HG03095 (cell line): Measurements from ENCODE around the gene CFL1.
"Not testable (repeated sequence)": the region's sequence is repeated elsewhere in the genome, so short reads cannot be mapped to it uniquely, and the experiment has no call there.

Experiments used
- ATAC-seq: cut with Tn5 transposase; IDR thresholded peaks from one replicate; pipeline ENCODE4 v1.9.1; 2021; ENCODE audit warnings: moderate library complexity; ENCODE audit not compliant: unreplicated experiment

CFL1 gene

DNA sequence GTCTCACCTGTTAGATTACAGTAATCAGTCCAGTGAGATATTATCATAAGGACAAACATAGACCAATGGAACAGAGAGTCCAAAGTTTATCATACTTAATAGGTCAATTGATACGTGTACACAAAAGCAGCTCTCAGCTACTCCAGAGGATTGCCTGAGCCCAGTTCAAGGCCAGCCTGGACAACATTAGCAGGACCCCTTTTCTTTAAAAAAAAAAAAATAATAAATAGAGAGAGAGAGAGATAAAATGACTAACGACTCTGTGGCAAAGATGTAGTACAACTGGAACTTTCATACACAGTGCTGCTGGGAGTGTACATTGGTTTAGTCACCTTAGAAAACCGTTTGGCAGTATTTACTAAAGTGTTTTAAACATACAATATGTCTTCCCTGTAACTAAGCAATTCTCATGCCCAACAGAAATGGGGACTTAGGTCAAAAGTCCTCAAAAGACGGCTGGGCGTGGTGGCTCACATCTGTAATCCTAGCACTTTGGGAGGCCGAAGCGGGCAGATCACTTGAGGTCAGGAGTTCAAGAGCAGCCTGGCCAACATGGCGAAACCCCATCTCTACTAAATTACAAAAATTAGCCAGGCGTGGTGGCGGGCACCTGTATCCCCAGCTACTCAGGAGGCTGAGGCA is 13.6 kb downstream of the CFL1 start:
- no peak for ATAC-seq

DNA sequence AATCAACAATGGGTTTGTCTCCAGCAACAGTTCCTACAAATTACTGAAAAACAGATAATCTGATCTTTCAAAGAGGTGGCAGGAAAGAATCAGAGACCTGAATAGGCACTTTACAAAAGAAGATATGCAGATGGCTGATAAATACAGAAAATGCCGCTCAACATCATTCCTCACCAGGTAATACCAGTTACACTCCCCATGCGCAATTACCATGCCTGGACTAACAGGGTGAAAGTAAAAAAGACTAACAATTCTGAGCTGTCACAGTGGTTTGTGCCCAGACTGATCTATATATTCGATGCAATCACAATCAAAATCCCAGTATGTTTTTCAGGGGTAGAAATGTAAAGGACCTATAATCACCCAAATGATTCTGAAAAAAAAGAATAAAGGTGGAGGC is 14.2 kb downstream of the CFL1 start:
- ATAC-seq = no peak

DNA sequence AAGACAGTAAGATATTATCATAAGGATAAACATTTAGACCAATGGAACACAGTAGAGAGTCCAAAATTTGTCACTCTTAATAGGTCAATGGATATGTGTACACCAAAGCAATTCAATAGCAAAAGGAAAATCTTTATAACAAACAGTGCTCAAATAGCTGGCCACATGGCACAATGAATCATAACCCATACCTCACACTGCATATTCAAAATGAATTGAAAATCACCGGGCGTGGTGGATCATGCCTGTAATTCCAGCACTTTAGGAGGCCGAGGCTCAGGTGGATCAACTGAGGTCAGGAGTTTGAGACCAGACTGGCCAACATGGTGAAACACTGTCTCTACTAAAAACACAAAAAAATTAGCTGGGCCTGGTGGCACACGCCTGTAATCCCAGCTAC is 15.8 kb downstream of the CFL1 start:
- no peak for ATAC-seq

DNA sequence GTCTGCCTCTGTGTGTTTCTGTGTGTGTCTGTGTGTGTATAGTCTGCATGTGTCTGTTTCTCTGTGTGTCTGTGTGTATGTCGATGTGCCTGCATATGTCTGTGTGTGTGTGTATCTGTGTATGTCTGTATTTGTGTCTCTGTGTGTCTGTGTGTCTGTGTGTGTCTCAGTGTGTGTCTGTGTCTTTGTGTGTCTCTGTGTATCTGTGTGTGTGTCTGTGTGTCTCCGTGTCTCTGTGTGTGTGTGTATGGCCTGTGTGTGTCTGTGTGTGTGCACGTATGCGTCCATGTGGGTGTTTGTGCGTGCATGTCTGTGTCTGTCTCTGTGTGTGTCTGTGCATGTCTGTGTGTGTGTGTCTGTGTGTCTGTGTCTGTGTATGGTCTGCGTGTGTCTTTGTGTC is 23.8 kb downstream of the CFL1 start:
- ATAC-seq = no peak

DNA sequence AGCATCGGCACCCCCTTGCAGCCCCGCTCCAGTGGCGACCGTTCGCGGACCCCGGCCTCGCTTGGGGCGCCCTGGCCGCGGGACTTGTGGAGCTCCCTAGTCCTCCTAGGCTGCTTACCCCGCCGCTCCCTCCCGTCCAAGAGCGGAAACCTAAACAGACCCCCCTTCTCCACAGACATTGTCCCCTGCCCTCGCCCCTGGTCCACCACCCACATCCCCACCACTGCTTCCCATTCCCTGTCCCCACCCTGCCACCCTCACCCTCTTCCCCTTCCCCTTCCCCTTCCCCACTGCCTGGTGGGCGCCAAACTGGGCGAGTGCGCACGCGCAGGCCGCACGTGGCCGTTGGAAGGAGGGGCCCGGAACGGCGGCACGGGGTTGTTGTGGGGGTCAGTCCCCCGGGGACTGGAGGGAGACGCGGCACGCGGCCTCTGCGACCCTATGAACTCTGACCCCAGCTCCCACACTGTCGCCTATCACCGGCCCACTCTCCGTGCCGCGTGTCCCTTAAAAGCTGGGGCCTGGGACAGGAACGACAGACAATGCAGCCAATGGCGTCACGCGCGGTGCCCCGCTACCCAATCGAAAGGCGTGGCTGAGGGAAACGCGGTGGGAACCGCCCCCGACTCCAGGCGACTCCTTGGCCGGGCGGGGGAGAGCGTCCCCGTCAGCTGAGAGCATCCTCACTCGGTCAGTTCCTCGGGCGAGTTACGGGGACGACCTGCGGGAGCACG is 24.5 kb downstream of the CFL1 start, which contains the start of gene SNX32:
SNX32 (plus strand) TSS at position 667 of the 734 bp plus-strand sequence. CDS start 103 bp downstream, outside the sequence.
- ATAC-seq = peak; percentile 85

DNA sequence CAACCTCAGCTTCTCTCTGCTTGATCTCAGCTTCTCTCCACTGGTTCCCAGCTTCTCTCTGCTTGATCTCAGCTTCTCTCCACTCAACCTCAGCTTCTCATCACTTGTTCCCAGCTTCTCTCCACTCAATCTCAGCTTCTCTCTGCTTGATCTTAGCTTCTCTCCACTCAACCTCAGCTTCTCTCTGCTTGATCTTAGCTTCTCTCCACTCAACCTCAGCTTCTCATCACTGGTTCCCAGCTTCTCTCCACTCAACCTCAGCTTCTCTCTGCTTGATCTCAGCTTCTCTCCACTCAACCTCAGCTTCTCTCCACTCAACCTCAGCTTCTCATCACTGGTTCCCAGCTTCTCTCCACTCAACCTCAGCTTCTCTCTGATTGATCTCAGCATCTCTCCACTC is 25.7 kb downstream of the CFL1 start:
- not testable (repeated sequence) for ATAC-seq

DNA sequence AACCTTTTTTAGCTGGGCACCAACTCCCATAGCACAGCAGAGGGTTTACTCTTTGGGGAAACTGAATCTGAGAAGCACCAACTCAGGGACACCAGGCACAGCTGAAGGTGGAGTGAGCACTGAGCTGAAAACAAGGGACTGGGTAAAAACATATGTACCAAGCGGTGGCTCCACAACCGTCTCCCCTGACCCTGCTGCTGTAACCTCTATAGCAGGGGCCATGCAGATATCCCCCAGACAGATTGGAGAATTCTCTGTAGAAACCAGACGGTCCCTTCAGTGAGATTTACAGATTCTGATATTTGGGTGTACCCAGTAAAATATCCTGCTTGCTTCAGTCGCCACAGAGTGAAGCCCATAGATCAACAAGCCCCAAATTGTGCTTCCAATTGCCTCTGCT is 28.5 kb downstream of the CFL1 start:
- no peak for ATAC-seq

DNA sequence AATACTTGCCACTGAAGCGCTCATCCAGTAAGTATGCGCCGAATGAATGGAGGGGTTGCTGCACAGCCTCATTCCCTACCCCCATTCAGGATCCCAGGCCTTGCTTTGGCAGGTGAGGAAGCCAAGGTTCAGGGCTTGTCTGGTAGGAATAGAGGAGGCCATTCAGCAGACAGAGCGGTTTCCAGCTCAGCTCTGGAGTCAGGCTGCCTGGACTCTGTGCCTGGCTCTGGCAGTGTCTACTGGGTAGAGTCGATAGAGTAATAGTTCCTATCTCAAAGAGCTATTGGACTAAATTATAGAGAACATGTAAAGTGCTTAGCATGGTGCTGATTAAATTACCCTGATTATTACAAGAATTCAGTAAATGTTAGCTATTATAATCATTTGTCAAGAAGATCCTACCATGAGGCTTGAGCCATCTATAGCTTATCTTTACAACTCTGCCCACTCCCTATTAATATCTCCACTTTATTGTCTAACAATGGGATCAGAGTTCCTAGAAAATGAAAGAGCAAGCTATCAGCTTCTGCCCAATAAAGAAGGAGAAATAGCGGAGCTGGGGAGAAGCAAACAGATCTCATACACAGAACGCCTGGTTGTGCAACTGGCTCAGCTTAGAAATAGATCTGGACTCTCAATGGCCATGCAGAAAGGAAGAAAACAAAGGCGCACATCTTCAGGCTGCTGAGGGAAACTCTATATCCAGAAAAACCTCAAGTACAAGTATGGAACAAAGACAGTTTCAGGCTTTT is 30.8 kb downstream of the CFL1 start:
- ATAC-seq = no peak

DNA sequence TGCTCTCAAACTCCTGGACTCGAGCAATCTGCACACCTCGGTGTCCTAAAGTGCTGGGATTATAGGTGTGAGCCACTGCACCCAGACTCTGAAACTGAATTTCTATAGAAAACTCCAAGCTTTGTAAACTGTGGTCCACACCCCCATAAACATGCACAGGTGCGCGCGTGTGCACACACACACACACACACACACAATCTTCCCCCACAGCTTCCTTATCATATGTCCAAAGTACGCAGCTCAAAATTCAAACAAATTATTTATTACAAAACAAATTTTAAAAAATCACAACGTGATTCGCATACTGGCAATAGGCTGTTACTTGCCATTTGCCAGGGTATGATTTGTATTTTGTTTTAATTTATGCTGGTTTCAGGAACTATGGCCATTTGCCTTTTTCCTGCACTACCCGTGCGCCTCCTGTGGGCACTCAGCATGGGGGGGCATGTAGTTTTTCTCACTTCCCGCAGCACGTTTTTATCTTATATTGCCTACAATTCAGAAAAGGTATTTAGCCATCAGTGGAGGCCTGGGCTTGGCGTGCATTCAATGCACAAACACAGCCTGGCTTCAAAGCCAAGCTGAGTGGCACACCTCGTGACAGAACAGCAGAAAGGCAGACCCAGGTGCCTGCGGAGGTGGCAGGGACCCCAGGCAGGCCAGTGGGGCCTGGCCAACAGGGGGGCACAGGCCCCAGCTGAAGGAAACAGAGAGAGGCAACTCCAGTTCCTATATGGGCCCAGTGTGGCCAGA is 35.0 kb downstream of the CFL1 start:
- no peak for ATAC-seq

DNA sequence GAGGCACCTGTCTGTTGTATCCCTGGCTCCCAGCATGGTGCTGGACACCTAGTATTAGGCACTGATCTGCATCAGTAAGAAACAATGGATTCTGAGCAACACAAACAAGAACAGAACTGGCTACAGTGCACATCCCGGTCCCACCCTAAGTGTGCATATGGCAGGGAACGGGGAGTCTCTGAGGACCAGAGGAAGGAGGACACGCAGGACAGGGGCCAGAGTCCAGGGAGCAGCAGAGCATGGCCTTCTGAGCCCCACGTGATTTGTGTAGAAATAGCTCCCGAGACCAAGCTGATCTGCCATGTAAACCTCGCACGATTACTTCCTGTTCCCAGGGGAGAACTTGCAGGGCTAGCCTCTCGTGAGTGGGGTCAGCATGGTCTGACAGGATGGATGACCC is 36.9 kb downstream of the CFL1 start:
- no peak for ATAC-seq

DNA sequence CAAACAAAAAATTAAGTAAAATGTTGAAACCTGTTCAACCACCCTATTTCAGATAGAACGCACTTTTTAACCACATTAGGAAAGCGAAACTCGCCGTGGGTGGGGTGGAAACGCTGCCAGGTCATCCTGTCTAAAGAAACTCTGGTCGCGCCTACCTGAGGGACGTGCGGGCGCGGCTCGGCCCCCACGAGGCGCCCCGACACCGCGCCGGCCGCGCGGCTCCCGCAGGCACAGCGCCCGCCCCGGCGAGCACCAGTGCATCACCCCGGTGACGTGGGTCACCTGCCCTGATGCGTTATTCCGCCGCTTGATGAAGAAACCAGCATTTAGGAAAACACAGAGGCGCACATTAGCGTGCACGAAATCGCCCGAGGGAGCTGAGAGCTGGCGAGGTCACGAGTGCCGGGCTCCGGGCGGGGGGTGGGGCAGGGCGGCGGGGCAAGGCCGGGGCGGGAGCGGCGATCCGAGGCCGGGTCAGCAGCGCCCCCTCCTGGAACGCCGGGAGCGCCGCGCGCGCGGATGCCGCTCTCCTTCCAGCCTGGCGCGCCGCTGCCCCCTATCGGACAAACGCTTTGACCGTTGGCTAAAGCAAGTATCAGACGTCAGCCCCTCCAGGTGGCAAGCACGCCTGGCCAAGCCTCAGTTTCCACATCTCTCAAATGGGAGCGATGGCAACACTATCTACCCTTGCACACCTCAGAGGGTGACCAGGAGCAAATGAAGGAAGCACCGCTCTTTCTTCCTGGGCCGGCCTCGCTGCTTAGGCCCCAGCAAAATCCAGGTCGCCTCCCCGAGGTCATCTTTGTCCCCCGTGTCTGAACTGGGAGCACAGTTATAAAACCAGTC is 39.9 kb downstream of the CFL1 start:
- no peak for ATAC-seq

DNA sequence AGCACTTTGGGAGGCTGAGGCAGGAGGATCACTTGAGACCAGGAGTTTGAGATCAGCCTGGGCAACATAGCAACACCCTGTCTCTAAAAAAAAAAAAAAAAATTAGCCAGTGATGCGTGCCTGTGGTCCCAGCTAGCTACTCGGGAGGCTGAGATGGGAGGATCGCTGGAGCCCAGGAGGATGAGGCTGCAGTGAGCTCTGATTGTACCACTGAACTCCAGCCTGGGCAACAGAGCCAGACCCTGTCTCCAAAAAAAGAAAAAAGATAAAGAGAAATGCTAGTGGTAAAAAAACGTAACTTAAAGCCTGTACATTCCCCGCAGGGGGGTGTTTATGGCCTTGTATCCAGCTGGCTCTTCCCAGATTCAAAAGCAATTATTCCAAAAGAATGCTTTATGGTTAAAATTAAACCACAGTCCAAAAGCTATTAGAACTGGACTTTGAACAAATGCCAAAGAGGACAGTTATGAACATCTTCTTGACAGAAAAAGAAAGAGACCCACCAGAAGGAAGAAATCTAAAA is 40.6 kb downstream of the CFL1 start:
- no peak for ATAC-seq

DNA sequence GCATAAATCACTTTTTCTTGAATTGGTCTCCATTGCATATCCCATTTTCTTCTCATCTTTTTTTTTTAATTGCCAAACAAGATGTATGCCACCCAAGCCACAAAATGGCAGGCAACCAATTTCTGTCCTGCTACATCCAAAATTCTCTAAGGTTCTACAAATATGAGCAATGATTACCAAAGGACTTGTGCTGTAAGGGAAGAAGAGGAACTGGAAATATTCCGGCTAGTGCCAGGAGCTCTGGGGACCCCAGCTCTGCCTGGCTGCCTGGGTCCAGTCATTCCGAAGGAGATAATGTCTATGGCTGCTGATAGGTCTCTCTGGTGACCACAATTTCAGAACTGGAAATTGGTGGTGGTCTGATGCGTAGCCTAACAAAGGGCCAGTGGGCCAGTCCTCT is 41.3 kb downstream of the CFL1 start:
- no peak for ATAC-seq

DNA sequence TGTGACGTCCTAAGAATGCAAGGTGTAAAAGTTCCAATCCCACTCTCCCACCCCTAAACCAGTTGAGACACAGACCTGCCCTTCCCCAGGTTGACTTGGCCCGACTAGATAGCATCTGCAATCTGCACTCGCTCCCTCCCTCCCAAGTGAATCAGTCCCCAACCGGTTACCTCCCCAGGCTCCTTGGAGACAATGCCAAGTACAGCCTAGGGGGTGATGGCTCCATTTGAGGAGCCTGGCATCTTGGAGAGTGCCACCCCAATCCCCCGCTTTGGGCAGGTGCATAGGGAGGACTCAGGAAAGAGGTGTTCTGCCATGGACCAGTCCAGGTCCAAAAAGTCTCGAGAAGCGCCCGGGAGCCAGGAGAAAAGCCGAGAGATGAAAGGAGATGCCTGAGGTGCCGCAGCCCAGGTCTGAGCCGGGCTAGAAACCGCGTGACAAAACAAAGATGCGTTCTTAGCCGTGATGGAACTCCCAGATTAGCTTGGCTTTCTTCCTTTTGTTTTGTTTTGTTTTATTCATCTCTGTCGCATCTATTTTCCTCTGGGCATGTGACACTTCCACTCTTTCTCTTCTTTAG is 42.9 kb downstream of the CFL1 start:
- ATAC-seq = no peak

DNA sequence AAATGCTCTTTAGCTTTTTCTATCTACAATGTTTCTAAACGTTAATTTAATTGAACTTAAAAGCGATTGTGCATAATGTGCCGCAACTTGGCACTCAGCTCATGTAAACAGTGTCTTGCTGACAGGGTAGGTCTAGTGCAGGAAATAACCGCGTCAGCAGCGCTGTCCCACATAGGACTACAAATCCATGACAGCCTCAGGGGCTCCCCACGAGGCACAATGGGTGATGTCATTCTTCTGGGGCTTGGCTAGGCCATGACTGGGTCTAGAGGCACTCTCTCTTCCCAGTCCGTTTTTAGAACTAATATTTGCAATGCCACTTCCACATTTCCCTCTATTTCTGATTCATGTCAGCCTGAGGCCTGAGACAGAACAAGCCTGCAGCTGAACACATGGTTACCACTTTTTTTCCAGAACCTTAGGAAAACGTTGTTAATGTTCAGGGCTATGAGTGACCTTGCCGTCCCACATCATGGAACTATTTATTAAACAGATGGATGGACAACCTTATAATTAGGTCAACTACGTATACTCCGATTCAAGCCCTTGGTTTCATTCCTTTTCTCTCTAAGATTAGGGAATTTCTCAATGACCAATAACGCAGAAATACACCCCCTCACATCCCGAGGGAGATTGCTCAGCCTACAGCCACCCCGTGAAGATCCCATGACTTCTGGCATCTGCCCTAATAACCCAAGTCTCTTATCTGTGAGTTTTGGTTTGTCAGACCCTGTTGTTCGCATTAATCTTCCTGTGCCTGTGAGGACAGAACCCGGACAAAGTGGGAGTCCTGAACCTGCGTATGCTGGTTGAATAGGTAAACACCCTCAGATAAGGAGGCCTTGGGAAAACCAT is 43.6 kb downstream of the CFL1 start:
- no peak for ATAC-seq

DNA sequence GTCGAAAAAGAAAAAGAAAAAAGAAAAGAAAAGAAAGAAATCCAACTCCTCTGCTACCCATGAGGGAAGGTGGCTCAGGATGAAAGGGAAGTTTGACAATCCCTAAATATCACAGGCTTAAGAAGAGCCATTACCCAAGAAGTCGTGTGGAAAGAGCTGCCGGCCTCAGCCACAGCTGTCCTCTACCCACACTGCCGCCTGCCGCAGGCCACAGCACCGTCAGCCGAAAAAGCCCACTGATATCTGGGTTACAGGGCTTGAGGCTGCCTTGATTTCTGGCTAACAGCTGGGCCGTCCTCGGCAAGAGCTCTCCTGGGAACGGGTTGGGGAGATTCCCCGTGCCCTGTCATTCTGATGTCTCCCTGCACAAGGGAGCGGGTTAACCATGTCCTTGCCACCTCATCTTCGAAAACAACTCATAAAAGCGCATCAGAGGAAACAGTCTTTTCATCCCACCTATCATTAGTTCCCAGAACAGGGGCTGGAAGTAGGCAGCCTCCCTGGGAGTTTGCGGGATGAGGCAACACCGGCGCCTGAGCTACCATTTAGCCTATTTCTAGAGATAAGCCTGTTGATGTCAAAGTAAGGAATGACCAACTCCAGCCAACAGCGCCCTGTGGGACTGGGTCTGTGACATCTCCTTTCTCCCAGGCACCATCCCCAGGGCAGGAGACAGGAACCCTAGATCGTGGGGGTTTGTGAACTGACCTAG is 46.1 kb downstream of the CFL1 start:
- no peak for ATAC-seq

DNA sequence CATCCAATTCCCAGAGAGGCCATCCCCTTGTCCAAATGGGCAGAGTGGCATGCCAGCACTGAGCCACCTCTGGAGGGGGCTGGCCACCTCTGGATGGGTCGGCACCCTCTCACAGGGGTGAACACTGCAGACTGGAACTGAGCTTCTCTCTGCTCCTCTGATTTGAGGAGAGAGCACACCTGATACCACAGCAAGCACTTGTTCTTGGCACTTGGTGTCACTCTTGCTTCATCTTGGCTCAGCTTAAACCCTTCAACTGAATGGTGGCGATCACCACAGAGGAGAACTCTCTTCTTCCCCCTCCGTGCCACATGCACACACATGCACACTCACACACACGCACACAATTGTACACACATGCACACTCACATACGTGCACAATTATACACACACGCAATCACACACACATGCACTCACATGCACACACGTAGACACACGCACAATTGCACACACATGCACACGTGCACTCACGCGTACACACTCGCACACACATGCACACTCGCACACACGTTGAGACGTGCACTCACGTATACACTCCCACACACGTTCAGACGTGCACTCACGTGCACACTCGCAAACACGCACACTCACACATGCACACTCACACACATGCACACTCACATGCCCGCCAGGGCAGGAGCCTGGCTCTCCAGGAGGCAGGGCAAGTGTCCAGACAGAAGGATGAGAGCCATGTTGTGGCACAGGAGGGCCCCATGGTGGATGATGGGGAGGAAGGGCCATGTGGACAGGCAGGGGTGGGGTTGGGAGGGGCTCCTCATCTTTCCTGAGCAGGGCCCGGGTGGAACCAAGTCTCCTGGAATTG is 47.7 kb downstream of the CFL1 start:
- no peak for ATAC-seq
